ENCODE data around the gene PTPRK. TPM values are rescaled to one million over a fixed set of nuclear protein-coding genes. Genes with fewer than 3 reads are reported as not detected.

Gene PTPRK
- total RNA-seq, 1 donor from 2014 or later: 117 TPM

DNA sequence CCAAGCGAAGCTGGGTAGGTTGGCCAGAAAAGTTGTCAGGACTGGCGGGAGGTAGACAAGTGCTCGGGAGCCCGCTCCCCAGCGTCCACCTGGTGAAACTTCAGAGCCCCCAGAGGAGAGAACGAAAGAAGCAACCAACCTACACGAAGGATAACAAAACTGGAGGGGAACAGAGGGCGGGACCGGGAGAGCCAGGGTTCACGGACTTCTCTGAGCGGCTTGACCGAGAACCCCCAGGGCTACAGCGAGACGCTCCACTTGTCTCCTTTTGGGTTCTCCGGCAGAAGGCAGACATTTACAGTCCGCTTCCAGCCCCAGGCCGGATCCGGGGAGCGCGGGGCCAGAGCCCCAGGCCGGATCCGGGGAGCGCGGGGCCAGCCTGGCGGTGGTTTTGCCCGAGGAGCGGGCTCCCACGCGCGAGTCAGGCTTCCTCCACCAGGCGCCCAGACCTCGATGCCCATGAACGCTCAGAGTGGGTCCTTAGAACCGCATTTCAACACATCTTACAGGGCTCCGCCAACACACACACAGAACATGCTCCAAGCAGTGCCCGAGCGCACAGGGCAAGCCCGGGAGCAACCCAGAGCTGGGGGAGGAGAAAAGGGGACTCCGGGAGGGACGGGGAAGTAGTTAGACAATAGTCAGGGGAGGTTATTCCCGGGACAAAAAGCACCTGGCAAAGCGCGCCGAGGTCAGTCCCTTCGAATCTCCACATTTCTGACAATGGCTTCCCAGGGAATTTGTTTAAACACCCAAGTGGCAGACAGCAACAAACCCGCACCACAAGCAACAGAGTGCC is 1.1 kb downstream of the PTPRK start:
- DNase-seq (ENCODE audit: low read depth): no peak
- no peaks in the 10 kb centered on the region for H3K36me3 ChIP-seq (ENCODE audit: control insufficient read depth, insufficient read depth, low read length)
- H3K27me3 ChIP-seq (ENCODE audit: control insufficient read depth, insufficient read depth, low read length): no peaks in the 10 kb centered on the region
- TF ChIP-seq CTCF (IDR thresholded peaks at IDR 0.05; ENCODE audit: insufficient read depth, low read length, poor library complexity, severe bottlenecking): peak; percentile 54
- peak overlapping the region; percentile 91 for H3K4me3 ChIP-seq (ENCODE audit: low read depth, low read length)

GRCh38 chr6:128518434-128519131 is 1.8 kb downstream of the PTPRK start:
- no peaks in the 10 kb centered on the region for H3K36me3 ChIP-seq (ENCODE audit: control insufficient read depth, insufficient read depth, low read length)
- no peak for DNase-seq (ENCODE audit: low read depth)
- H3K27me3 ChIP-seq (ENCODE audit: control insufficient read depth, insufficient read depth, low read length): no peaks in the 10 kb centered on the region
- H3K4me3 ChIP-seq (ENCODE audit: low read depth, low read length): peak overlapping the region; percentile 91
- TF ChIP-seq CTCF (IDR thresholded peaks at IDR 0.05; ENCODE audit: insufficient read depth, low read length, poor library complexity, severe bottlenecking): no peak

- TF ChIP-seq CTCF (IDR thresholded peaks at IDR 0.05; ENCODE audit: insufficient read depth, low read length, poor library complexity, severe bottlenecking): no peak
- Histone ChIP-seq H3K4me3 (ENCODE audit: low read depth, low read length) (no peak overlapping the region), H3K36me3 (ENCODE audit: control insufficient read depth, insufficient read depth, low read length) (no peaks in the 10 kb centered on the region), H3K27me3 (ENCODE audit: control insufficient read depth, insufficient read depth, low read length) (no peaks in the 10 kb centered on the region)
- DNase-seq (ENCODE audit: low read depth): no peak
Measured at GRCh38 chr6:128517124-128517523, 3.3 kb downstream of the PTPRK start.

- H3K27me3 ChIP-seq (ENCODE audit: control insufficient read depth, insufficient read depth, low read length): no peaks in the 10 kb centered on the region
- peak; percentile 40 for TF ChIP-seq CTCF (IDR thresholded peaks at IDR 0.05; ENCODE audit: insufficient read depth, low read length, poor library complexity, severe bottlenecking)
- no peak overlapping the region for H3K4me3 ChIP-seq (ENCODE audit: low read depth, low read length)
- DNase-seq (ENCODE audit: low read depth): no peak
- no peaks in the 10 kb centered on the region for H3K36me3 ChIP-seq (ENCODE audit: control insufficient read depth, insufficient read depth, low read length)
Measured at GRCh38 chr6:128516514-128516898, 3.9 kb downstream of the PTPRK start.

DNA sequence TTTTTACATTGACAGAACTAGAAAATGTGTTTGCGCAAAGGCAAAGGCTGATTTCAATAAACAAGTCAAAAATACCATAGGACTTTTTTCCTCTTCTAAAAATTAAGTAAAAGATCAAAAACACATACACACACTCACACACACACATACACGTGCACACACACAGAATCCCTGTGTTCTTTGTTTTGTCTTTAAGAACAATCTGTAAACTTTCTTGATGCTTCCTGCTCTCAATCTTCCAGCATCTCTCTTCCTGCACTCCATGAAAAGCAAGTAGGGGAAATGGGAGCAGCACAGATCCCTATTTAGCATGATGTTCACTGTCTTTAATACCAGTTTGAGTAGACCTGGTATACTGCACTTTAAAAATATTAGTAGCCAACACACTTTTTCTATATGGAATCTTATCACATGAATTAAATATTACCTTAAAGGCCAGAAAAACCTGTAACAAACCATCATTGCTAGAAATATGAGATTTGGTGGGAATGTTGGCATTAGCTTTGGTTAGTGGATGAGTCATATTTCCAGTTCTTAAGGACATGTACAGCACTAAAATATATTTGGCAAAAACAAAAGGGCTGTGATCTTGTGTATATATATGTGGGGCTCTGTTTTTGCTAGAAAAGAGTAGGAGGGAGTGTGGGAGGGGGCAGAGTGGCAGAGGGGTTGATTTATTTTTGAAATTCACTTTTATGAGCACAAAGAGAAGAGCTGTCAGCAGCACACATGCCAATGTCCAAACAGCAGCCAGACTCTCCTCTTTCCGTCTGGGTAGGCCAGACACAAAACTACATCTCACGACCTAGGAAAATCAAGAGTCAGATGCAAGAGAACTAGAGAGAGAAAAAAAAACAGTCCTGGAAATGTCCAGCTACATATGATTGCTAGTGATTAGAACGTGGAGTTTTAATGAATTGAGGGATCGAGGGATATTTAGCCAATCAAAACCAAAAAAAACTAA is 4.6 kb downstream of the PTPRK start:
- TF ChIP-seq CTCF (IDR thresholded peaks at IDR 0.05; ENCODE audit: insufficient read depth, low read length, poor library complexity, severe bottlenecking): no peak
- no peak for DNase-seq (ENCODE audit: low read depth)
- Histone ChIP-seq H3K27me3 (ENCODE audit: control insufficient read depth, insufficient read depth, low read length) (no peaks in the 10 kb centered on the region), H3K36me3 (ENCODE audit: control insufficient read depth, insufficient read depth, low read length) (no peaks in the 10 kb centered on the region), H3K4me3 (ENCODE audit: low read depth, low read length) (no peak overlapping the region)
